Muscle layer of duodenum (tissue), 2 donors: ENCODE results near the gene PSME1.

ENCODE experiments used
- H3K27ac ChIP-seq: one replicate; pipeline ENCODE4 v1.7.0; 2013; ENCODE audit warnings: mild to moderate bottlenecking, low read length
- H3K27me3 ChIP-seq: one replicate; pipeline ENCODE4 v1.7.0; 2013; ENCODE audit warnings: low read depth, mild to moderate bottlenecking, control low read depth, low read length
- H3K36me3 ChIP-seq, 2 donors: one replicate each; pipeline ENCODE4 v1.7.0; 2013; ENCODE audit warnings: low read length in 2 of 2, control low read depth in 1 of 2, mild to moderate bottlenecking in 1 of 2; ENCODE audit not compliant: insufficient read depth in 2 of 2, control insufficient read depth in 1 of 2
- H3K4me1 ChIP-seq, 2 donors: one replicate each; pipeline ENCODE4 v1.7.0; 2013; ENCODE audit warnings: low read length in 2 of 2, mild to moderate bottlenecking in 2 of 2, control low read depth in 1 of 2, moderate library complexity in 1 of 2; ENCODE audit not compliant: insufficient read depth in 2 of 2, control insufficient read depth in 1 of 2
- H3K4me3 ChIP-seq, 2 donors: one replicate each; pipeline ENCODE4 v1.7.0; 2013; ENCODE audit warnings: low read length in 2 of 2, low read depth in 1 of 2, mild to moderate bottlenecking in 1 of 2
- H3K9me3 ChIP-seq, 2 donors: one replicate each; pipeline ENCODE4 v1.7.0; 2013; ENCODE audit warnings: low read length in 2 of 2, control low read depth in 1 of 2, mild to moderate bottlenecking in 1 of 2; ENCODE audit not compliant: control insufficient read depth in 1 of 2
- donor health status: healthy.

Gene PSME1

GRCh38 chr14:24108336-24108874 lies 27.6 kb upstream of the PSME1 start:
- H3K4me1 ChIP-seq: peaks cover 7 to 9% of the 10 kb centered on the region in 2 donors
- H3K9me3 ChIP-seq: no peaks in the 10 kb centered on the region
- H3K36me3 ChIP-seq: peaks cover 2 to 6% of the 10 kb centered on the region in 2 donors
- H3K27me3 ChIP-seq: no peaks in the 10 kb centered on the region
- H3K4me3 ChIP-seq: no peak overlapping the region
- peak overlapping the region; percentile 10 for H3K27ac ChIP-seq

- H3K27ac ChIP-seq: no peak overlapping the region
- no peaks in the 10 kb centered on the region for H3K9me3 ChIP-seq
- H3K4me3 ChIP-seq: no peak overlapping the region
- no peaks in the 10 kb centered on the region for H3K27me3 ChIP-seq
- peaks cover 11 to 12% of the 10 kb centered on the region in 2 donors for H3K4me1 ChIP-seq
- peaks cover 0 to 12% of the 10 kb centered on the region in 2 donors for H3K36me3 ChIP-seq
Measured at GRCh38 chr14:24110060-24110459, 25.9 kb upstream of the PSME1 start.

GRCh38 chr14:24110523-24110922 lies 25.5 kb upstream of the PSME1 start:
- Histone ChIP-seq H3K4me3 (no peak overlapping the region), H3K9me3 (no peaks in the 10 kb centered on the region), H3K27me3 (no peaks in the 10 kb centered on the region), H3K4me1 (peaks cover 12 to 14% of the 10 kb centered on the region in 2 donors), H3K36me3 (peaks cover 0 to 12% of the 10 kb centered on the region in 2 donors), H3K27ac (no peak overlapping the region)

- Histone ChIP-seq H3K4me1 (peaks cover 23 to 25% of the 10 kb centered on the region in 2 donors), H3K36me3 (peaks cover 12 to 25% of the 10 kb centered on the region in 2 donors), H3K27ac (peak overlapping the region; percentile 100), H3K27me3 (no peaks in the 10 kb centered on the region), H3K9me3 (no peaks in the 10 kb centered on the region), H3K4me3 (peak overlapping the region; percentile 87 to 89)
Measured at GRCh38 chr14:24113379-24113800, 22.6 kb upstream of the PSME1 start.

GRCh38 chr14:24113801-24114531 lies 22.0 kb upstream of the PSME1 start:
- H3K9me3 ChIP-seq: no peaks in the 10 kb centered on the region
- H3K4me1 ChIP-seq: peaks cover 18 to 21% of the 10 kb centered on the region in 2 donors
- peaks cover 18 to 31% of the 10 kb centered on the region in 2 donors for H3K36me3 ChIP-seq

GRCh38 chr14:24114532-24115421 lies 21.2 kb upstream of the PSME1 start, which contains the start of the genes DCAF11 and NRL:
Gene DCAF11 (plus strand): TSS chr14:24114777. CDS start chr14:24115595, 818 bp downstream.
Gene NRL (minus strand): TSS chr14:24114949. CDS start chr14:24082848, 32,101 bp downstream.
- Histone ChIP-seq H3K4me1 (peaks cover 15 to 21% of the 10 kb centered on the region in 2 donors), H3K27me3 (no peaks in the 10 kb centered on the region), H3K4me3 (peak within 1 kb of the TSS; percentile 87 to 89), H3K9me3 (no peaks in the 10 kb centered on the region), H3K36me3 (peaks cover 26 to 39% of the 10 kb centered on the region in 2 donors), H3K27ac (peak within 1 kb of the TSS; percentile 100)

More at GRCh38 chr14:24113801-24114531, 22.0 kb upstream of the PSME1 start:
- Histone ChIP-seq H3K27ac (peak overlapping the region; percentile 100), H3K27me3 (no peaks in the 10 kb centered on the region), H3K4me3 (peak overlapping the region; percentile 87 to 89)

- Histone ChIP-seq H3K9me3 (no peaks in the 10 kb centered on the region), H3K4me1 (peaks cover 15 to 21% of the 10 kb centered on the region in 2 donors), H3K36me3 (peaks cover 28 to 41% of the 10 kb centered on the region in 2 donors), H3K27ac (peak overlapping the region; percentile 100), H3K27me3 (no peaks in the 10 kb centered on the region), H3K4me3 (peak overlapping the region; percentile 87 to 89)
Measured at GRCh38 chr14:24115422-24116127, 20.4 kb upstream of the PSME1 start.

GRCh38 chr14:24116128-24116814 lies 19.7 kb upstream of the PSME1 start:
- Histone ChIP-seq H3K4me3 (peak overlapping the region; percentile 87 to 89), H3K4me1 (peaks cover 15 to 21% of the 10 kb centered on the region in 2 donors), H3K27me3 (no peaks in the 10 kb centered on the region), H3K36me3 (peaks cover 35 to 47% of the 10 kb centered on the region in 2 donors), H3K9me3 (no peaks in the 10 kb centered on the region), H3K27ac (peak overlapping the region; percentile 100)

- Histone ChIP-seq H3K9me3 (no peaks in the 10 kb centered on the region), H3K36me3 (peaks cover 41 to 56% of the 10 kb centered on the region in 2 donors), H3K27ac (no peak overlapping the region), H3K27me3 (no peaks in the 10 kb centered on the region), H3K4me1 (peaks cover 15 to 21% of the 10 kb centered on the region in 2 donors), H3K4me3 (no peak overlapping the region)
Measured at GRCh38 chr14:24117179-24117578, 18.8 kb upstream of the PSME1 start.

- H3K9me3 ChIP-seq: no peaks in the 10 kb centered on the region
- H3K27ac ChIP-seq: no peak overlapping the region
- H3K36me3 ChIP-seq: peaks cover 58 to 69% of the 10 kb centered on the region in 2 donors
- no peaks in the 10 kb centered on the region for H3K27me3 ChIP-seq
- peaks cover 11 to 14% of the 10 kb centered on the region in 2 donors for H3K4me1 ChIP-seq
- no peak overlapping the region for H3K4me3 ChIP-seq
Measured at GRCh38 chr14:24119691-24120090, 16.3 kb upstream of the PSME1 start.
